NCI-H1694 treated with DMSO at 0.1 percent for 48 hours (cell line): ENCODE measurements around the gene FFAR3.
A peak's percentile ranks its signal among the peaks of the same experiment; 100 is the strongest.
"Not testable (repeated sequence)": the region's sequence is repeated elsewhere in the genome, so short reads cannot be mapped to it uniquely, and the experiment has no call there.

Experiments used
- DNase-seq: peaks from one replicate; lab custom pipeline; 2025; lab: John Stamatoyannopoulos, UW

FFAR3 gene

GRCh38 chr19:35375505-35376307 lies 17.4 kb downstream of the FFAR3 start:
- DNase-seq: no peak

- no peak for DNase-seq
Measured at GRCh38 chr19:35377656-35378055, 19.4 kb downstream of the FFAR3 start.

- DNase-seq: no peak
Measured at GRCh38 chr19:35378356-35378755, 20.1 kb downstream of the FFAR3 start.

- DNase-seq: not testable (repeated sequence)
Measured at GRCh38 chr19:35379545-35379944, 21.3 kb downstream of the FFAR3 start.

- no peak for DNase-seq
Measured at GRCh38 chr19:35379992-35380391, 21.7 kb downstream of the FFAR3 start.

- no peak for DNase-seq
Measured at GRCh38 chr19:35380450-35381124, 22.3 kb downstream of the FFAR3 start.

GRCh38 chr19:35381318-35381717 lies 23.1 kb downstream of the FFAR3 start:
- DNase-seq: no peak

GRCh38 chr19:35381926-35382325 lies 23.7 kb downstream of the FFAR3 start:
- DNase-seq: no peak

- no peak for DNase-seq
Measured at GRCh38 chr19:35383536-35383935, 25.3 kb downstream of the FFAR3 start.

- DNase-seq: no peak
Measured at GRCh38 chr19:35388277-35389054, 30.2 kb downstream of the FFAR3 start.

GRCh38 chr19:35389192-35389861 lies 31.1 kb downstream of the FFAR3 start:
- no peak for DNase-seq

- no peak for DNase-seq
Measured at GRCh38 chr19:35392742-35393715, 34.8 kb downstream of the FFAR3 start.

- DNase-seq: peak; percentile 53
Measured at GRCh38 chr19:35395382-35396199, 37.3 kb downstream of the FFAR3 start.

GRCh38 chr19:35396240-35396885 lies 38.1 kb downstream of the FFAR3 start:
- DNase-seq: no peak

- DNase-seq: no peak
Measured at GRCh38 chr19:35397064-35397463, 38.8 kb downstream of the FFAR3 start.

GRCh38 chr19:35398570-35398969 lies 40.3 kb downstream of the FFAR3 start:
- DNase-seq: no peak

GRCh38 chr19:35399231-35399630 lies 41.0 kb downstream of the FFAR3 start:
- DNase-seq: no peak

GRCh38 chr19:35399948-35400772 lies 41.9 kb downstream of the FFAR3 start:
- DNase-seq: no peak

GRCh38 chr19:35400773-35401100 lies 42.5 kb downstream of the FFAR3 start:
- DNase-seq: no peak
